GM12878 (cell line): ENCODE measurements around the gene SECISBP2. TPM values are rescaled to one million over a fixed set of nuclear protein-coding genes. Genes with fewer than 3 reads are reported as not detected.
A peak's percentile ranks its signal among the peaks of the same experiment; 100 is the strongest.

Experiments used
- MYC ChIP-seq: IDR thresholded peaks from 2 replicates; pipeline ENCODE4 v1.6.1; 2011; ENCODE audit warnings: mild to moderate bottlenecking, low read length, moderate library complexity, inconsistent platforms; ENCODE audit not compliant: insufficient read depth, insufficient replicate concordance, insufficient read length, severe bottlenecking
- POU2F2 ChIP-seq: IDR thresholded peaks from 3 replicates; pipeline ENCODE4 v1.6.1; 2011; ENCODE audit warnings: low read depth, mild to moderate bottlenecking, low read length, borderline replicate concordance
- ZNF207 ChIP-seq: fragments of 450-650 bp; IDR thresholded peaks from 2 replicates; pipeline ENCODE4 v1.6.1; 2014; ENCODE audit warnings: antibody characterized with exemption, mild to moderate bottlenecking, borderline replicate concordance
- ZZZ3 ChIP-seq: IDR thresholded peaks from 2 replicates; pipeline ENCODE4 v1.6.1; 2011; ENCODE audit warnings: low read depth; ENCODE audit not compliant: control insufficient read depth, insufficient read length
- polyA plus RNA-seq, 11 experiments: library from polyadenylated mRNA; depleted of rRNA in 4 of 11; unstranded in 6 of 11; stranded (reverse) in 5 of 11; fragments of >200 nt; fragmentation: Nextera tagmentation in 4 of 11; fragmentation: Illumina TruSeq in 1 of 11; extraction: Ambion mirVana in 4 of 11; extraction: Trizol in 1 of 11; gene quantifications; 1 replicate in 1 of 11; 2 replicates in 10 of 11; pipeline versions ENCODE4 v1.2.1 to v1.2.3, GENCODE V29; 2011 to 2016; ENCODE audit warnings: inconsistent platforms in 2 of 11, missing spikeins in 2 of 11, low read depth in 1 of 11
- total RNA-seq, 4 experiments: library from RNA; depleted of rRNA in 3 of 4; stranded (reverse); fragments of >200 nt in 3 of 4; fragmentation: Illumina TruSeq in 1 of 4; extraction: Trizol in 1 of 4; gene quantifications; 2 replicates each; pipeline versions ENCODE4 v1.2.1 to v1.2.3, GENCODE V29; 2013 to 2021
- TF ChIP-seq, protein P1 (sequence below): fragments of 450-650 bp; IDR thresholded peaks from 2 replicates; pipeline ENCODE4 v1.6.1; 2016; ENCODE audit warnings: mild to moderate bottlenecking
- TF ChIP-seq, protein P2 (sequence below): IDR thresholded peaks from 2 replicates; pipeline ENCODE4 v1.6.1; 2012; ENCODE audit warnings: low read depth, low read length, improper control_type of control experiment
- TF ChIP-seq, protein P3 (sequence below): fragments of 450-650 bp; IDR thresholded peaks from 2 replicates; pipeline ENCODE4 v1.6.1; 2018; ENCODE audit warnings: borderline replicate concordance, mild to moderate bottlenecking; ENCODE audit not compliant: partially characterized antibody
- TF ChIP-seq, protein P4 (sequence below): IDR thresholded peaks from 2 replicates; pipeline ENCODE4 v1.6.1; 2011; ENCODE audit warnings: low read depth, low read length, improper control_type of control experiment, borderline replicate concordance
- TF ChIP-seq, protein P5 (sequence below): IDR thresholded peaks from 2 replicates; pipeline ENCODE4 v1.6.1; 2012; ENCODE audit warnings: low read depth, low read length, improper control_type of control experiment
- TF ChIP-seq, protein P6 (sequence below): IDR thresholded peaks from 2 replicates; pipeline ENCODE4 v1.6.1; 2011; ENCODE audit warnings: low read depth, mild to moderate bottlenecking, low read length, moderate library complexity, borderline replicate concordance; ENCODE audit errors: extremely low read depth
- TF ChIP-seq, protein P7 (sequence below): fragments of 450-650 bp; IDR thresholded peaks from 2 replicates; pipeline ENCODE4 v1.6.1; 2014; ENCODE audit warnings: mild to moderate bottlenecking
- TF ChIP-seq, protein P8 (sequence below): fragments of 450-650 bp; IDR thresholded peaks from 2 replicates; pipeline ENCODE4 v1.6.1; 2017; ENCODE audit warnings: mild to moderate bottlenecking, moderate library complexity

SECISBP2 gene
- total and polyA plus RNA-seq, 10 of the 15 experiments (the other 5 are each of a cell fraction or from before 2014, with no cell fraction given): 4.6 to 50.5 (median 31.9) TPM

DNA sequence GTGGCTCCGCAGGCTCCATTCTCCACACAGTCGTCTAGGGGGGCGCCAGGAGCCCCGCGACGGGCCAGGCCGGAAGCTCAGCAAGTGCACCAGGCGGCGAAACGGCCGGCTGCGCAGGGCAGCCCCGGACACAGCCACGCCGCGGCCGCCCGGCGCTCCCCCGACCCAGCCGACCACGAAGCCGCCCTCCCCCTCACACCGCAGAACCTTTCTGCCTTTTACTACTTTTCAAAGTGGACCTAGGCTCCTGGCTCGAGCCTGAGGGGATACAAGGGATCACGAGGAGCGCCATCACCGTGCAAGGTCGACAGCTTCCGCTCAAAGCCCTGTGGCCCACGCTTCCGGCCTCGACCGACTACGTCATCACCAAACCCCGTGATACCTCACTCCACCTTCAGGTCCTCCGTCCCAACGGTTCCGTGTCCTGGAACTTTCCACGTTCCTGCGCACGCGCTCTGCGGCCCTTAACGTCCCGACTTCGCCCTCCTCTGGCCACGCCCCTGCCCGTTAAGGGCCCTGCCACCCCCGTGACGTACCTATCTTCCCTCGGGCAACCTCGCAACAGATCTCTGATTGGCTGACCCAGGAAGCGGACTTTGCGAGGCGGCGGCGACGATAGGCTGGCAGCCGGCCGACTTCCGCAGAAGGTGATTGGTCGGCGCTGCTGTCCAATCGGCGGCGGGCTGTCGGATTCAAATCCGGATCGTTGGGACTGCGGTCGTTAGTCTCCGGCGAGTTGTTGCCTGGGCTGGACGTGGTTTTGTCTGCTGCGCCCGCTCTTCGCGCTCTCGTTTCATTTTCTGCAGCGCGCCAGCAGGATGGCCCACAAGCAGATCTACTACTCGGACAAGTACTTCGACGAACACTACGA is 7.6 kb upstream of the SECISBP2 start, which contains the start of gene CKS2 (continued):
- TF ChIP-seq POU2F2: peak; percentile 95
- no peak for TF ChIP-seq ZZZ3
- peak; percentile 94 for TF ChIP-seq ZNF207
- TF ChIP-seq MYC: peak; percentile 95
- TF ChIP-seq, protein P1, sequence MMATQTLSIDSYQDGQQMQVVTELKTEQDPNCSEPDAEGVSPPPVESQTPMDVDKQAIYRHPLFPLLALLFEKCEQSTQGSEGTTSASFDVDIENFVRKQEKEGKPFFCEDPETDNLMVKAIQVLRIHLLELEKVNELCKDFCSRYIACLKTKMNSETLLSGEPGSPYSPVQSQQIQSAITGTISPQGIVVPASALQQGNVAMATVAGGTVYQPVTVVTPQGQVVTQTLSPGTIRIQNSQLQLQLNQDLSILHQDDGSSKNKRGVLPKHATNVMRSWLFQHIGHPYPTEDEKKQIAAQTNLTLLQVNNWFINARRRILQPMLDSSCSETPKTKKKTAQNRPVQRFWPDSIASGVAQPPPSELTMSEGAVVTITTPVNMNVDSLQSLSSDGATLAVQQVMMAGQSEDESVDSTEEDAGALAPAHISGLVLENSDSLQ: peak; percentile 88
- TF ChIP-seq, protein P2, sequence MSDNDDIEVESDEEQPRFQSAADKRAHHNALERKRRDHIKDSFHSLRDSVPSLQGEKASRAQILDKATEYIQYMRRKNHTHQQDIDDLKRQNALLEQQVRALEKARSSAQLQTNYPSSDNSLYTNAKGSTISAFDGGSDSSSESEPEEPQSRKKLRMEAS: peak; percentile 14
- TF ChIP-seq, protein P3, sequence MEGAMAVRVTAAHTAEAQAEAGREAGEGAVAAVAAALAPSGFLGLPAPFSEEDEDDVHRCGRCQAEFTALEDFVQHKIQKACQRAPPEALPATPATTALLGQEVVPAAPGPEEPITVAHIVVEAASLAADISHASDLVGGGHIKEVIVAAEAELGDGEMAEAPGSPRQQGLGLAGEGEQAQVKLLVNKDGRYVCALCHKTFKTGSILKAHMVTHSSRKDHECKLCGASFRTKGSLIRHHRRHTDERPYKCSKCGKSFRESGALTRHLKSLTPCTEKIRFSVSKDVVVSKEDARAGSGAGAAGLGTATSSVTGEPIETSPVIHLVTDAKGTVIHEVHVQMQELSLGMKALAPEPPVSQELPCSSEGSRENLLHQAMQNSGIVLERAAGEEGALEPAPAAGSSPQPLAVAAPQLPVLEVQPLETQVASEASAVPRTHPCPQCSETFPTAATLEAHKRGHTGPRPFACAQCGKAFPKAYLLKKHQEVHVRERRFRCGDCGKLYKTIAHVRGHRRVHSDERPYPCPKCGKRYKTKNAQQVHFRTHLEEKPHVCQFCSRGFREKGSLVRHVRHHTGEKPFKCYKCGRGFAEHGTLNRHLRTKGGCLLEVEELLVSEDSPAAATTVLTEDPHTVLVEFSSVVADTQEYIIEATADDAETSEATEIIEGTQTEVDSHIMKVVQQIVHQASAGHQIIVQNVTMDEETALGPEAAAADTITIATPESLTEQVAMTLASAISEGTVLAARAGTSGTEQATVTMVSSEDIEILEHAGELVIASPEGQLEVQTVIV: peak; percentile 84
- TF ChIP-seq, protein P4, sequence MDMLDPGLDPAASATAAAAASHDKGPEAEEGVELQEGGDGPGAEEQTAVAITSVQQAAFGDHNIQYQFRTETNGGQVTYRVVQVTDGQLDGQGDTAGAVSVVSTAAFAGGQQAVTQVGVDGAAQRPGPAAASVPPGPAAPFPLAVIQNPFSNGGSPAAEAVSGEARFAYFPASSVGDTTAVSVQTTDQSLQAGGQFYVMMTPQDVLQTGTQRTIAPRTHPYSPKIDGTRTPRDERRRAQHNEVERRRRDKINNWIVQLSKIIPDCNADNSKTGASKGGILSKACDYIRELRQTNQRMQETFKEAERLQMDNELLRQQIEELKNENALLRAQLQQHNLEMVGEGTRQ: peak; percentile 59
- TF ChIP-seq, protein P5, sequence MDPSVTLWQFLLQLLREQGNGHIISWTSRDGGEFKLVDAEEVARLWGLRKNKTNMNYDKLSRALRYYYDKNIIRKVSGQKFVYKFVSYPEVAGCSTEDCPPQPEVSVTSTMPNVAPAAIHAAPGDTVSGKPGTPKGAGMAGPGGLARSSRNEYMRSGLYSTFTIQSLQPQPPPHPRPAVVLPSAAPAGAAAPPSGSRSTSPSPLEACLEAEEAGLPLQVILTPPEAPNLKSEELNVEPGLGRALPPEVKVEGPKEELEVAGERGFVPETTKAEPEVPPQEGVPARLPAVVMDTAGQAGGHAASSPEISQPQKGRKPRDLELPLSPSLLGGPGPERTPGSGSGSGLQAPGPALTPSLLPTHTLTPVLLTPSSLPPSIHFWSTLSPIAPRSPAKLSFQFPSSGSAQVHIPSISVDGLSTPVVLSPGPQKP: peak; percentile 68
- TF ChIP-seq, protein P6, sequence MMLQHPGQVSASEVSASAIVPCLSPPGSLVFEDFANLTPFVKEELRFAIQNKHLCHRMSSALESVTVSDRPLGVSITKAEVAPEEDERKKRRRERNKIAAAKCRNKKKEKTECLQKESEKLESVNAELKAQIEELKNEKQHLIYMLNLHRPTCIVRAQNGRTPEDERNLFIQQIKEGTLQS: peak; percentile 20; the same call in 1 of the 2 replicates
- TF ChIP-seq, protein P7, sequence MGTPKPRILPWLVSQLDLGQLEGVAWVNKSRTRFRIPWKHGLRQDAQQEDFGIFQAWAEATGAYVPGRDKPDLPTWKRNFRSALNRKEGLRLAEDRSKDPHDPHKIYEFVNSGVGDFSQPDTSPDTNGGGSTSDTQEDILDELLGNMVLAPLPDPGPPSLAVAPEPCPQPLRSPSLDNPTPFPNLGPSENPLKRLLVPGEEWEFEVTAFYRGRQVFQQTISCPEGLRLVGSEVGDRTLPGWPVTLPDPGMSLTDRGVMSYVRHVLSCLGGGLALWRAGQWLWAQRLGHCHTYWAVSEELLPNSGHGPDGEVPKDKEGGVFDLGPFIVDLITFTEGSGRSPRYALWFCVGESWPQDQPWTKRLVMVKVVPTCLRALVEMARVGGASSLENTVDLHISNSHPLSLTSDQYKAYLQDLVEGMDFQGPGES: peak; percentile 75; the same call in 1 of the 2 replicates
- TF ChIP-seq, protein P8, sequence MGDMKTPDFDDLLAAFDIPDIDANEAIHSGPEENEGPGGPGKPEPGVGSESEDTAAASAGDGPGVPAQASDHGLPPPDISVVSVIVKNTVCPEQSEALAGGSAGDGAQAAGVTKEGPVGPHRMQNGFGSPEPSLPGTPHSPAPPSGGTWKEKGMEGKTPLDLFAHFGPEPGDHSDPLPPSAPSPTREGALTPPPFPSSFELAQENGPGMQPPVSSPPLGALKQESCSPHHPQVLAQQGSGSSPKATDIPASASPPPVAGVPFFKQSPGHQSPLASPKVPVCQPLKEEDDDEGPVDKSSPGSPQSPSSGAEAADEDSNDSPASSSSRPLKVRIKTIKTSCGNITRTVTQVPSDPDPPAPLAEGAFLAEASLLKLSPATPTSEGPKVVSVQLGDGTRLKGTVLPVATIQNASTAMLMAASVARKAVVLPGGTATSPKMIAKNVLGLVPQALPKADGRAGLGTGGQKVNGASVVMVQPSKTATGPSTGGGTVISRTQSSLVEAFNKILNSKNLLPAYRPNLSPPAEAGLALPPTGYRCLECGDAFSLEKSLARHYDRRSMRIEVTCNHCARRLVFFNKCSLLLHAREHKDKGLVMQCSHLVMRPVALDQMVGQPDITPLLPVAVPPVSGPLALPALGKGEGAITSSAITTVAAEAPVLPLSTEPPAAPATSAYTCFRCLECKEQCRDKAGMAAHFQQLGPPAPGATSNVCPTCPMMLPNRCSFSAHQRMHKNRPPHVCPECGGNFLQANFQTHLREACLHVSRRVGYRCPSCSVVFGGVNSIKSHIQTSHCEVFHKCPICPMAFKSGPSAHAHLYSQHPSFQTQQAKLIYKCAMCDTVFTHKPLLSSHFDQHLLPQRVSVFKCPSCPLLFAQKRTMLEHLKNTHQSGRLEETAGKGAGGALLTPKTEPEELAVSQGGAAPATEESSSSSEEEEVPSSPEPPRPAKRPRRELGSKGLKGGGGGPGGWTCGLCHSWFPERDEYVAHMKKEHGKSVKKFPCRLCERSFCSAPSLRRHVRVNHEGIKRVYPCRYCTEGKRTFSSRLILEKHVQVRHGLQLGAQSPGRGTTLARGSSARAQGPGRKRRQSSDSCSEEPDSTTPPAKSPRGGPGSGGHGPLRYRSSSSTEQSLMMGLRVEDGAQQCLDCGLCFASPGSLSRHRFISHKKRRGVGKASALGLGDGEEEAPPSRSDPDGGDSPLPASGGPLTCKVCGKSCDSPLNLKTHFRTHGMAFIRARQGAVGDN: peak; percentile 94
